NT2/D1 (cell line): ENCODE results near the gene ABCC4.

Experiments
- YY1 ChIP-seq: IDR thresholded peaks from 2 replicates; pipeline ENCODE4 v1.6.1; 2011; ENCODE audit not compliant: insufficient read length, insufficient read depth
- ZNF274 ChIP-seq: IDR thresholded peaks from 2 replicates; pipeline ENCODE4 v1.6.1; 2011; ENCODE audit warnings: mild to moderate bottlenecking, low read depth, low read length

DNA sequence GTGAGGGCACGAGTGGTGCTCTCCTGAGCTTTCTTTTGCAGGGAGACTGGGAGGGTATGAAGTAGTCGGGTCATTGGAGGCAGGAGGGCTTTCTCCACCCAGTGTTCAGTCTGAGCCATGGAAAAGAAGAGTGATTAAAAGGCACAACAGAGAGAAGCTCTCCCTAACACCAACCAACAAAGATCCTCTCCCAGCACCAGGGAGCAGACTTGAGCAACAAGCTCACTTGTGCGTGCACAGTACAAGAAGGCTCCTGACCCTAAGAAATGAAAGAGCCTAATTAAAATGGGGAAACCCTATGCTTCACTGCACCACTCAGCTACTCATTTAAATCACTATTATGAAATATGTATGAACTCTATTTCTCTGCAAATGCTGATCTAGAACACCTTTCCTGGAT is 312.6 kb downstream of the ABCC4 start:
- TF ChIP-seq YY1 (no peak), ZNF274 (no peak)
